NCI-H2081 (cell line): ENCODE results near the gene GPR3.

Experiments used
- DNase-seq, 2 experiments: peaks; one replicate each; lab custom pipeline; 2025; lab: John Stamatoyannopoulos, UW

The GPR3 gene, protein sequence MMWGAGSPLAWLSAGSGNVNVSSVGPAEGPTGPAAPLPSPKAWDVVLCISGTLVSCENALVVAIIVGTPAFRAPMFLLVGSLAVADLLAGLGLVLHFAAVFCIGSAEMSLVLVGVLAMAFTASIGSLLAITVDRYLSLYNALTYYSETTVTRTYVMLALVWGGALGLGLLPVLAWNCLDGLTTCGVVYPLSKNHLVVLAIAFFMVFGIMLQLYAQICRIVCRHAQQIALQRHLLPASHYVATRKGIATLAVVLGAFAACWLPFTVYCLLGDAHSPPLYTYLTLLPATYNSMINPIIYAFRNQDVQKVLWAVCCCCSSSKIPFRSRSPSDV

DNA sequence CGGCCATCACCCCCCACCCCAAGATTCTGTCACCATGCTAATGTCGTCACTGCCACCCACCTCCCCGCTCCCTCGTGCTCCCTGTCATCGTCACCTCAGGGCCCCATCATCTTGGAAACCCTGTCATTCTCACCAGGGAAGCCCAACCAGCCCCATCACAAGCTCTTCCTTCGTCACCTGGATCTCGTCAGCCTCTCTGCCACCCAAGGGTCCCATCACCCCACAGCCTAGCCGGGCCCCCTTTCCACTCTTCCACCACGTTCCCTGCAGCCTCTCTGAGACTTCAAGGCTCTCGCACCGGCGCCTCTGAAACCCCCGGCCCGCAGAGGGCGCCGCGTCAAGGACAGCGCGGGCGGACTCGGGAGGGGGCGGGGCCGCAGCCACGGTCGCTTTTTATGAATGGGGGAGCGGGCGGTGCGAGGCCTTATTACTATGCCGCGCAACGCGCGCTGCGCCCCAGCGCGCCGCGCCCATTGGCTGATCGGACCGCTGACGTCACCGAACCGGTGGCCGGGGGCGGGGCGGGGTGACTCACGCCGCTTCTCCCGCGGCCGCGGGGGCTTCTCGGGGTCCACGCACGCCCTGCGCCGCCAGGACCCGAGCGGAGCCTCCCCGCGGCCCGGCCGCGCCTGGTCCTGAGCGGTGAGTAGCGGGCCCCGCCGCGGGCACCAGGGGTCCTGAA lies at the start of gene GPR3:
Gene GPR3, plus strand, starts transcription at position 527 of the 682 bp plus-strand sequence. CDS start 1,177 bp downstream, outside the sequence.
- peak; percentile 81 to 86 for DNase-seq

DNA sequence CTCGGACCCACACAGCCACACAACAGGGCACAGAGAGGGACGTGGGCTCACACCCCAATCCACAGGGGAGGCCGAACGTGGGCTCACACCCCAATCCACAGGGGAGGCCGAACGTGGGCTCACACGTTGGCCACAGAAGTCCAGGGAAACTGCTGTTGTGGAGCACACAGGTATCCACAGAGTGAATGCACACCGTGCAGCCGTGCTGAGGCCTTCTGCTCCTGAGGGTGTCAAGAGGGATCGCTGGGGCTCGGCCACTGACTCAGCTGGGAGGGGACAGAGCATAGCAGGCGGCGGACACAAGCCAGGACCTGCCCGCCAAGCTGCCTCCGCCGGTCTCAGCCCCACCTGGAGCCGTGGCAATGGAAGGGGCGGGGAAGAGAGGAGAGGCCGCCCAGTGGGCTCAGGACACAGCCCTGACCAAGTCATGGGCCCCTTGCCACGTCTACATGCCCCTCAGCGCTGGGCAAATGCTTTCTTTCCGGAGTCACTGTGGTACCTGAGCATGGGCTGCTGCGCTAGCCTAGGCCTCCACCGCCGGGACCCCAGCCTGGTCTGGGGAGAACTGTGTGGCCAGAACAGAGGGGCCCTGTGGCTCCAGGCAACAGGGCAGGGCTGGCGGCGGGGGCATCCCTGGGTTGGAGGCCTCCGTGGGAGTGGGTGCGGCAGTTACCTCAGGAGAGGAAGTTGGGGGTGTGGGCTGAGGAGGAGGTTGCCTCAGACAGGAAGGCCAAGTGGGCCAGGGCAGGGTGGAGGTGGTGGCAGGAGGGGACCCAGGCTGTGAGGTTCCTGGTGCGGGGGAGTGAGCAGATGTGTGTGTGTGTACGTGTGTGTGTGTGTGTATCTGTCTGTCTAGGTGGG lies 49.4 kb upstream of the GPR3 start:
- DNase-seq: peak in 1 of 2 experiments; percentile 55

DNA sequence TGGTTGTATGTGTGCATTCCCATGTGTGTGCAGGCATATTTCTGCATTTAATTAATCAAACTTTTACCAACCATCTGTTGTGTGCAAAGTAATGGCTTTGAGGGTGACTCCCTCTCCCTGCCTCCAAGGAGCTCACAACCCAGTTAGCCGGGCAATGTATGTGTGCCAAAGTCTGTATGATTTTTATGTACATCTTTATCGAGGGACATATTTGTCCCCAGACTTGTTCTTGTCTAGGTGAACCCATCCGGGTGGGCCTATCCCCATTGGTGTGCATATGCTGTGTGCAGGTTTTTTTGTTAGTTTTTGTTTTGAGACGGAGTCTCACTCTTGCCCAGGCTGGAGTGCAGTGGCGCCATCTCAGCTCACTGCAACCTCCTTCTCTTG lies 48.8 kb upstream of the GPR3 start:
- no peak for DNase-seq

DNA sequence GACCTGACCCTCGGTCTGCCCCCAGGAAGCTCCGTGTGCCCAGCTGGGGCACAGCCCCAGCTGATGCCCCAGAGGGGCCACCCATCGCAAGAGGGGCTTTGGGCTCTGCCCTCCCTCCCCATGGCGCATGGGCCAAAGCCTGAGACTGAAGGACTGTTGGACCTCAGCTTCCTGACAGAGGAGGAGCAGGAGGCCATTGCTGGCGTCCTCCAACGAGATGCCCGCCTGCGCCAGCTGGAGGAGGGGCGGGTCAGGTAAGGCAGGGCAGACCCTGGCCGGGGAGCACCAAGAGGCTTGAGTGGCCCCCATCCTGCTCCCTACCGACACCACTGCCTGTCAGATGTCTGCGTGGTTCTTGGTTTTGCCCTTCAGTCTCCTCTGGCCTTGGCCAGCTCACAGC lies 47.1 kb upstream of the GPR3 start:
- DNase-seq: no peak

DNA sequence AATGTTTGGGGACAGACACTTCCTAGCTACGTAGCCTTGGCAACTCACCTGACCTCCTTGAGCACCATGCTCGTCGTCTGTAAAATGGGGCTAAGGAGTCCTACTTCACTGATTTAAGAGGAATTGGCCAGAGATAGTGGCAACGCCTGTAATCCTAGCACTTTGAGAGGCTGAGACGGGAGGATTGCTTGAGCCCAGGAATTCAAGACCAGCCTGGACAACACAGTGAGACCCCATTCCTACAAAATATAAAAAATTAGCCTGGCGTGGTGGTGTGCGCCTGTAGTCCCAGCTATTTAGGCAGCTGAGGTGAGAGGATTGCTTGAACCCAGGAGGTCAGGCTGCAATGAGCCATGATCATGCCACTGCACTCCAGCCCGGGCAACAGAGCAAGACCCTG lies 46.1 kb upstream of the GPR3 start:
- DNase-seq: no peak

DNA sequence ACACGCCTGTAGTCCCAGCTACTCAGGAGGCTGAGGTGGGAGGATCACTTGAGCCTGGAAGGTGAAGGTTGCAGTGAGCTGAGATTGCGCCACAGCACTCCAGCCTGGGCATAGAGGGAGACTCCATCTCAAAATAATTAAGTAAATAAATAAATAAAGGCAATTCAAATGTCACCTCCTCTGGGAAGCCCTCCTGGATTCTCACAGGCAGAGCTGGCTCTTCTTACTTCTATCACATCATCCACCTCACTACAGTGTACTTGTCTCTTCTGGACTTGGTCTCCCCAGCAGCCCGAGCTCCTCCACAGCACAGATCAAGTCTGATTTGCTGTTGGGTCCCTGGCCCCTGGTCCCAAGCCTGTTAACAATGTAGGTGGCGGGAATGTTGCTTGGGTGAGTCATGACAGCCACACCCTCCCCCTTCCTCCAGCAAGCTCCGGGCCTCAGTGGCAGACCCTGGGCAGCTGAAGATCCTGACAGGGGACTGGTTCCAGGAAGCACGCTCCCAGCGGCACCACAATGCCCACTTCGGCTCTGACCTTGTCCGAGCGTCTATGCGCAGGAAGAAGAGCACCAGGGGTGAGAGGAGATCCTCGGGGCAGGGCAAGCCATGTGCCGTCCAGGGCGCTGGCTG lies 45.3 kb upstream of the GPR3 start:
- DNase-seq: no peak

DNA sequence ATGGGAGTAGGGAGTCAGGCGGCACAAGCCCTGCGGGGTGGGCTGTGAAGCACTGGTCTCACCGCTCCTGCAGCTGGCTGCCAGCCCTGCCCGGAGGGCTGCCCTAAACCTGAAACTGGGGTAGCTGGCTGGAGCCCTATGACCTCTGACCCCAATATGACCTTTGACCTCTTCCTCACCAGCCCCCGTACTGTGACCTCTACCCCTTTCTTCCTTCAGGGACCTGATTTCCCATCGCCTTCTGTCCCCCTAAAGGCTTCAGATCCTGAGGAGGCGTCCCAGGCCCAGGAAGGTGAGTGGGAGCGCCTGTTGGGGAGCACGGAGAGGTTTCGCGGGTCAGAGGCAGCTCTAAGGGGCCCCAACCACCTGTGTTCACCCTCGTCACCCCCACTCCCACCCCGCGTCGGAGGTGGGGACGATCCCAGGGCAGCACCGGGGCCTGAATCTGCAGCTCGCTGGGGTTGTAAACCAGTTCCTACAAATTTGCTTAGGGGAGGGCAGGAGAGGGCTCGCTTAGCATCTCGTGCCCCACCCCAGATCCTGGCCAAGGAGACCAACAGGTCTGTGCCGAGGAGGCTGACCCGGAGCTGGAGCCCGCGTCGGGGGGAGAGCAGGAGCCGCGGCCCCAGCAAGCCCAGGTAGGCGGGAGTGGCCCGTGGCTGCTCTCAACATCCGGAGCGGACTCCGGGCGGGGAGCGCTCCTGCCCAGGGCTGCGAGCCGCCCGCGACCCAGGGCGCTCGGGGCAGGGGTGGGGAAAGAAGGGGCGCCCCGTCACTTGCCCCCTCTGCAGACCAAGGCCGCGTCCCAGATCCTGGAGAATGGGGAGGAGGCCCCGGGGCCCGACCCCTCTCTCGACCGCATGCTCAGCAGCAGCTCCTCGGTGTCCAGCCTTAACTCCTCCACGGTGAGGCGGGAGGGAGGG lies 43.3 kb upstream of the GPR3 start:
- peak; percentile 51 to 67 for DNase-seq

DNA sequence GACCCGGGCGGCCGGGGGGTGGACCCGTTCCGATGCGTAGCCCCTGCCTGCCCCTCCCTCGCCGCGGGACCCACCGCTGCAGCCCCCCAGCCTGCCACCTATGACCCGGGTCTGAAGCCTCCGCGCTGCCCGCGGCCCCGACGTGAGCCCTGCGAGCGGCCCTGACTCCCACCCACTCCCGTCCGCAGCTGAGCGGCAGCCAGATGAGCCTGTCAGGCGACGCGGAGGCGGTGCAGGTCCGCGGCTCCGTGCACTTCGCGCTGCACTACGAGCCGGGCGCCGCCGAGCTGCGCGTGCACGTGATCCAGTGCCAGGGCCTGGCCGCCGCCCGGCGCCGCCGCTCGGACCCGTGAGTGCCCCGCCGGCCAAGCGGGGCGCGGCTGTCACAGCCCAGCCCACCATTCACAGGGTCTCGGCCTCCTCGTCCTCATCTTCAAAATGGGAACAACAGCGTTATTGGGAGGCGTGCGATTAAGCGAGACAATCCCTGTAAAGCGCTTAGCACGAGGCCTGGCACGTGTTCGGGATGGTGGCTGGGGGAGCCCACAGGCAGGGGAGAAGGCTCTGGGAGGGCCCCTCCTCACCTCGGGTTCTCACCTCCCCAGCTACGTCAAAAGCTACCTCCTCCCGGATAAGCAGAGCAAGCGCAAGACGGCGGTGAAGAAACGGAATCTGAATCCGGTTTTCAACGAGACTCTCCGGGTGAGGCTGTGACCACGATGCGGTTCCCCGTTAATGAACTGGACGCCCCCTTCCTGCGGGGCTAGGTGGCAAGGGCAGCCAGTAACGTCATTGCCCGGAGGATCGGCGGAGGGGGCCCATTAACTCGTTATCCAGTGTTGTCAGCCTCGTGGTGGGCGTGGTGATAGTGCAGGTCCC lies 42.4 kb upstream of the GPR3 start:
- peak; percentile 55 to 74 for DNase-seq

DNA sequence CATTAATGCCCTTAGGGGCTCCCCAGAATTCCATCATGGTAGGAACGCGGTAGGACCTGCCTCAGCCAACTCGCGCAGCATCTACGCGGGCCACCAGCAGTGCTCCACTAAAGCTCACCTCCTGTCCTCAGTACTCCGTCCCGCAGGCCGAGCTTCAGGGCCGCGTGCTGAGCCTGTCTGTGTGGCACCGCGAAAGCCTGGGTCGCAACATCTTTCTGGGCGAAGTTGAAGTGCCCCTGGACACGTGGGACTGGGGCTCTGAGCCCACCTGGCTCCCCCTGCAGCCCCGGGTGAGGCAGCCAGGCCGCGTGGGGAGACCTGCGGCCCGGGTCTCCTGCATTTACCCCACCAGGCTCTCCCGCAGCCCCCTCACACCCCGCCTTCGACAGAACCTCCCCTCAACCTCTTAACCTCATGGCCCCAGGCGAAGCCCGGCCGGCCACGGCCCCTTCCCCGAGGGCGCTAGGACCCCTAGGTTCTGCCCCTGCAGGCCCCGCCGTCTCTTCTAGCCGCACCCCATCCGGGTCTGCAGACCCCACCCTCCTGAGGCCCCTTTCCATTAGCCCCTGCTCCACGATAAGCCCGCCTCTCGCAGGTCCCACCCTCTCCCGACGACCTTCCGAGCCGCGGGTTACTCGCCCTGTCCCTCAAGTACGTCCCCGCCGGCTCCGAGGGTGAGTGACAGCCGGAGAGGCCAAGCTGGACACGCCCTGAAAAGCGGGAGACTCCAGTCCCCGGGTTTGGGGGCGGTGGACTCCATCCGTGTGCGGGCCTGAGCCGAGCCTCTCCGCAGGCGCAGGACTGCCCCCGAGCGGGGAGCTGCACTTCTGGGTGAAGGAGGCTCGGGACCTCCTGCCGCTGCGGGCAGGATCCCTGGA lies 41.5 kb upstream of the GPR3 start:
- no peak for DNase-seq

DNA sequence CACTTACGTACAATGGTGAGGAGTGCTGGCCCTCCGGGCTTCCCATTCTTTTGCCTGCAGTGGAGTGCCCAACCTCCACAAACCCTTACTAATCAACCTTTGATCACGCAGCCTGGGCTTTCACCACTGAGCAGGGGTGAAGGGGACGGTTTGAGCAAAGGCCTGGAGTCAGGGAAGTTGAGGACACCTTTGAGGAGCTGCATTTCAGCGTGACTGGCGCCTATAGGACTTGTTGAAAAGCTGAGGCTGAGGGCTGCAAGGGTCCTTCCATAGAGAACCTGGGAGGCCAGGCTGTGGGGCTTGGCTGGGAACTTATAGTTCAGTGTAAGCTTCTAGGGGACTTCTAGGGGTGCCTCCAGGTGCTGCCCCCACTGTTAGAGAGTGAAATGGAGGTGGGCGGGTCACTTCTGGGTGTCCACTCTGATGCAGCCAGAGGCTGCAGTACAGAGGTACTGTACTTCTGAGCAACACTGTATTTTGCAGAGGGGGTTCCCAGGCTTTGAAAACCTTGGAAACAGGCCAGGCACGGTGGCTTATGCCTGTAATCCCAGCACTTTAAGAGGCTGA lies 40.8 kb upstream of the GPR3 start:
- DNase-seq: no peak

DNA sequence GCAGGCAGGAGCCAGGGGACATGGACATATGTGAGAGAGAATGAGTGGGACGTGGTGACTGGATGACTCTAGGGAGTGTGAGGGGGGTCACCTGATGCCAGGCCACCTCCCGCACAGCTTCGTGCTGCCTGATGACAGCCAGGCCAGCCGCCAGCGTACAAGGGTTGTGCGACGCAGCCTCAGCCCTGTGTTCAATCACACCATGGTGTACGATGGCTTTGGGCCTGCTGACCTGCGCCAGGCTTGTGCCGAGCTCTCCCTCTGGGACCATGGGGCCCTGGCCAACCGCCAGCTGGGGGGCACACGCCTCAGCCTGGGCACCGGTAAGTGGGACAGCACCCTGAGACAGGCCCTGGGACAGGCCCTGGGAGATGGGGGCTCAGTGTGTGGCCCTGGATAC lies 39.3 kb upstream of the GPR3 start:
- DNase-seq: no peak

DNA sequence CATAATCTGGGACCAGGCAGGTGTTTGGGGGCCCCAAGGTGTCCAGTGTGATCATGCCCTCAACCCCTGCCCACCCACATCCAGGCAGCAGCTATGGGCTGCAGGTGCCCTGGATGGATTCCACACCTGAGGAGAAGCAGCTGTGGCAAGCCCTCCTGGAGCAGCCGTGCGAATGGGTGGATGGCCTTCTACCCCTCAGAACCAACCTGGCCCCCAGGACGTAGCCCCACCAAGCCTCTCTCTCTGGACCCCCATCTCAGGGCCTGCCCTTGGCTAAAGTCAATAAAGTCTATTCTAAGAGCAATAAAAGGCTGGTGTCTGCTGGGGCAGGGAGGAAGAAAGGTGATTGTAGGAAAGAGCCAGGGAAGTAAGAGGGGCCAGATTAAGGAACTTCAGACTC lies 38.8 kb upstream of the GPR3 start:
- no peak for DNase-seq

DNA sequence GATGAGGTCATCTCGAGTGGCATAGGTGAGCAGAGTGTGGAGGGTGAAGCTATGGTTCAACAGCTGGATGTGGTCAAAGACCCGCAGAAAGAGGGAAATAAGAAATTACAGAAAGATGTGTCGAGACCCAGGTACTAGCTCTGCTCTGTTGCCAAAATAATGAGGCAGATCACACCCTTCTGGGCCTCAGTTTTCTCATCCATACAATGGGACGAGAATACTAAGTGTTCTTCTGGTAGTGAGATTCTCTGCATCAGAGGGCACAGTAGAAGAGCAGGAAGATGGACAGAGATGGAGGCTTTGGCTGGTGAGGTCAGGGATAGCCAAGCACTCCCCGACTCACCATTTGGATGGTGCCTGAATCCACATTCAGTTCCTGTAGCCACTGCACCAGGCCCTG lies 36.7 kb upstream of the GPR3 start:
- no peak for DNase-seq

DNA sequence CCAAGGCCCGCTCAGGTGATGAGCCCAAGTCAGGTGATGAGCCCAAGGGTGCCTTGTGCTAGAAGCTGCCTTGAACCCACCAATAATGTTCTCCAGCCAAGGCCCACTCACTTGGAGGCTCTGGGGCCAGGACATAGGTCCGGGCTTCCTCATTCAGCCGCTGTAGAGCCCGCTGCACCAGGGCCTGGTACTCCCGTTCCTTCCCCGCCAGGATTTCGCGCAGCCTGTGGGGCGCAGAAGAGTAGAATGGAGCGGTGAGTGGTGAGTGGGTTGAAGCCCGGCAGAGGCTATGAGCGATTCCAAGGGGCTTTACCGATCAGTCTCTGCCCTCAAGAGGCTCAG lies 36.2 kb upstream of the GPR3 start:
- DNase-seq: no peak

DNA sequence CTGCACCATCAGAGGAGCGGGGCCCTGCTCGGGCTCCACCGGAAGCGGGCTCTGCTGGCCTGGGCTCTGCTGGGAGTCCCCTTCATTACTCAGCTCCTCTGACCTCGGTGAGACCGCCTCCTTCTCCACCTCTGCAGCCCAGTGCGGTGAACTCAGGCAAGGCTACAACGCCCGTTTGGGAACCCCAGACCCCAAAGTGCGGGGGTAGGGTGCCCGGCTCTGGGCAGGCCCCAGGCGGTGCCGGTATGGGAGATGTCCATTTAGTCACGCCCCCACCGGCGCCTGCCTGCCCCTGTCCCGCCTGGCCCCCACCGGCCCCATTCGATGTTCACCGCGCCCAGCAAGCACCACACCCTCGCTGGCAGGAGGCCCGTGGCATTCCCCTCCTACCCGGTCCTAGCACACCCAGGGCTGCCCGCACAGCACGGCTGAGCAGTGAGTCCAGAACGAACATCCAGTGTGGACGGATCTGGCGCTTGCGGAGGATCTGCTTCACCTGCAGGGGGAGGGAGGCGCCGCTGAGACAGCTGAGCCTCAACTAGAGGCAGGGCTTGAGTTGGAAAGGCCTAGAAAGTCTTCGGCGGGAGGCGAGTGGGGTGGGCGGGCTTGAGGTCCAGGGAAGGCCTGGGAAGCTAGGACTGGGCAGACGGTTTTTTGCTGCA lies 35.7 kb upstream of the GPR3 start:
- no peak for DNase-seq

DNA sequence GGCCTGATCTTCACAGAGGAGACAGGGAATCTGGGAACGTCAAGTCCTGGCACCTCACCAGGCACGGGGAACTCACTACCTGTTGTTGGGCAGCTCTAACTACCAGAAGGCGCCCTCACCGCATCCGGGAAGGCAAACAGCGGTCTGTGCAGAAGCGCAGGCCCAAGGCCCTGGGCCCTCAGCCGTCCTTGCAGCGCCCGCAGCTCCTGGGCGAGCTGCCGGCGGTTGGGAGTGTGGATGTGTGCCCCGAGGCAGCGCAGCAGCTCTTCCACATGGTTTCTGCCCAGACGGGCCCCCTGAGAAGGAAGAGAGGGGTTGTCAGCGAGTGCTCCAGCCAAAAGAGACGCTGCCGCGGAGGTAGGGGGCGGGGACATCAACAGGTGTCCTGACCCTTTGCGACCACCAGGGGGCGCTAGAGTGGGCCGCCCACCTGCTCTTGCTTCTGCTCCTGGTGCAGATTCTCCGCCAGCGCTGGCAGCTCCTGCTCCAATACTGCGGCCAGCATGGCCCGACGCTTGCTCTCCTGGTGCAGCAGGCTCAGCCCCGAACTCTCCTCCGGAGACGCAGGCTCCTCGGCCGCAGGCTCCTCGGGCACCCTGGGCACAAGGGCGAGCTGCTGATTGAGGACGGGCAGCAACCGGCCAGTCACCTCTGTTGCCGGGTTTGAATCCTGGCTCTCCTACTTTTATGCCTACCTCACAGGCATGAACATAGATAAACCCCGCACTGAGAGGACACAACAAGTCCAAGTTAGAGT lies 35.0 kb upstream of the GPR3 start:
- no peak for DNase-seq

DNA sequence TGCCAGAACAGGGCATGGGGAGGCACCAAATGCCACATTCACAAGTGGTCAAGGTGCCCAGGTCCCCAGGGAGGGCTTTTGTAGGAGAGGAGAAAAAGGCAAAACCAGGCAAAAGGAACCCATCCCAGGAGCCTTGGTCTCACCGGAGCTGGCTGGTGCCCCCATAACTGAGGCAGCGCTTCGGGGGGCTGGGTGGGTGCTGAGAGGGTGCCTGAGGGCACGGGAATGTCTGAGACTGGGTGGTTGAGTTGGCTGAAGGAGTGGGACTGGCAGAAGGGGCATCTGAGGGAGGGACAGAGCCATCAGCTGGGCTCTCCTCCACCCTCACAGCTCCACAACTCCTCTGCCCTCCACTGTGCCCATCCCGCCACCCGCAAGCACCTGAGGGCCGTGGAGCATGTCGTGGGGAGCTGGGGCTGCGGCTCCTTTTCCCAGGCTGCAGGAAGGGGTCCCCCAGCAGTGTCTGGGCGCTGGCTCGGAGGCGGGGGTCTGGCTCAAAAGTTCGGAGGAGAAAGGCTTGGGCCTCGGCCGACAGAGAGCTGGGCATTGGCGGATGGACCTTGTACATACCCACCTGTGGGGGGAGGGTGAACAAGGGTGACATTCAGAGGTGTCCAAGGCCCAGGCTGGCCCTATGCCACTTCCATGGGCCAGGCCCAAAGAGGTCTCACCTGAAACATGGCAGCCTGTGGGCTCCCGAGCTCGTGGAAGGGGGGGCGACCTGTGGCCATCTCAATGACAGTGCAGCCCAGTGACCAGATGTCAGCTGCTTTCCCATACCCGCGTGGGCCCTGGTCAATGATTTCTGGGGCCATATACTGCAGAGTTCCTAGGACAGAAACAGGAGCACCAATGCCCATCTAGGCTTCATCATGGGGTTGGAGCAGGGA lies 34.1 kb upstream of the GPR3 start:
- no peak for DNase-seq
